ENCODE results near the gene IKZF2. TPM values are rescaled to one million over a fixed set of nuclear protein-coding genes. Genes with fewer than 3 reads are reported as not detected.

IKZF2 gene
- total and polyA plus RNA-seq, 8 donors = 0.65 to 8.6 (median 3.2) TPM

DNA sequence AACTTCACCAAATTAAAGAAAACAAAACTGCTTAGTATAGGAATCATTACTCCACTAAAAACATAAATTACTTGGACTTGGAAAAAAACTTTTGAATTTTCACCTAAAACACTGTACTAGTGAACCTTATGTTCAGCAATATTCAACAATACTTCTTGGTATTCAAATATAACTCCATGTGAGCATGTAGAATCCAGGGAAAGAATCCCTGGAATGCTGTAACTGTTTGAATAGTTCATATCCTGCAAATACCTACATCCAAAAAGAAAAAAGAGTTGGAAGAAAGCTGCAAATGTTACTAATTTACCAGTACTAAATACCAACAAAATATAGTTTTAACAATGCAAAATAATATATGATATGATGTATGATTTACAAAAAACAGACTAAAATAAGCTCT is 65.4 kb downstream of the IKZF2 start:
- intact Hi-C loops (cut with DNase I) = no loop called here
- ATAC-seq (peak in 1 of 4 donors; percentile 69), FAIRE-seq (no peak), DNase-seq (no peak)
- TF ChIP-seq, protein P1, sequence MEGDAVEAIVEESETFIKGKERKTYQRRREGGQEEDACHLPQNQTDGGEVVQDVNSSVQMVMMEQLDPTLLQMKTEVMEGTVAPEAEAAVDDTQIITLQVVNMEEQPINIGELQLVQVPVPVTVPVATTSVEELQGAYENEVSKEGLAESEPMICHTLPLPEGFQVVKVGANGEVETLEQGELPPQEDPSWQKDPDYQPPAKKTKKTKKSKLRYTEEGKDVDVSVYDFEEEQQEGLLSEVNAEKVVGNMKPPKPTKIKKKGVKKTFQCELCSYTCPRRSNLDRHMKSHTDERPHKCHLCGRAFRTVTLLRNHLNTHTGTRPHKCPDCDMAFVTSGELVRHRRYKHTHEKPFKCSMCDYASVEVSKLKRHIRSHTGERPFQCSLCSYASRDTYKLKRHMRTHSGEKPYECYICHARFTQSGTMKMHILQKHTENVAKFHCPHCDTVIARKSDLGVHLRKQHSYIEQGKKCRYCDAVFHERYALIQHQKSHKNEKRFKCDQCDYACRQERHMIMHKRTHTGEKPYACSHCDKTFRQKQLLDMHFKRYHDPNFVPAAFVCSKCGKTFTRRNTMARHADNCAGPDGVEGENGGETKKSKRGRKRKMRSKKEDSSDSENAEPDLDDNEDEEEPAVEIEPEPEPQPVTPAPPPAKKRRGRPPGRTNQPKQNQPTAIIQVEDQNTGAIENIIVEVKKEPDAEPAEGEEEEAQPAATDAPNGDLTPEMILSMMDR (IDR thresholded peaks at IDR 0.05) = no peak
- no peak overlapping the region for H3K27ac ChIP-seq
- H3K36me3 ChIP-seq = no peaks in the 10 kb centered on the region
- H3K27me3 ChIP-seq = no peaks in the 10 kb centered on the region
- H3K4me3 ChIP-seq = no peak overlapping the region
- H3K9me3 ChIP-seq = no peaks in the 10 kb centered on the region
- no peaks in the 10 kb centered on the region for H3K4me1 ChIP-seq

DNA sequence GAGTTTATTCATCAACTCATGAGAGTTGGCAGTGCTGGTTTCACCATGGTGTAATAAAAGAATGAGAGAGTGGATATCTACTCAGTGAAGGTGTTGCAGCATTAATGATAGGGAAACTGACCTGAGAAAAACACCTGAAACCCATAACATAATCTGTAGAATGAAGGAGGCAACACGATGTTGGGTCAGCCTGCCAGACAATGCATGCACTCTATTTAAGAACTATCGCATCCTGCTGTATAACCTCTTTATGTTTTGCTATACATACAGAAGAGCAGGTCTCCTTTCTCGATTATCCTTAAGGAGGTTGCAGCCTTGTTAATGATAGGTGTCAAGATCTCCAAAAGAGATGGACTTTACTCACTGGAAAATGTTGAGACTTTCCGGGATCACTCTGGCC is 65.9 kb downstream of the IKZF2 start:
- intact Hi-C loops (cut with DNase I) = no loop called here
- H3K27ac ChIP-seq = no peak overlapping the region
- no peak overlapping the region for H3K4me3 ChIP-seq
- 69 to 83% methylated on average over 4 of the region's 4 CpGs for WGBS, 2 donors
- H3K27me3 ChIP-seq = no peaks in the 10 kb centered on the region
- TF ChIP-seq, protein P1 (IDR thresholded peaks at IDR 0.05) = no peak
- no peak for ATAC-seq
- no peaks in the 10 kb centered on the region for H3K36me3 ChIP-seq
- no peaks in the 10 kb centered on the region for H3K4me1 ChIP-seq
- no peaks in the 10 kb centered on the region for H3K9me3 ChIP-seq
- DNase-seq = no peak
- FAIRE-seq = no peak

DNA sequence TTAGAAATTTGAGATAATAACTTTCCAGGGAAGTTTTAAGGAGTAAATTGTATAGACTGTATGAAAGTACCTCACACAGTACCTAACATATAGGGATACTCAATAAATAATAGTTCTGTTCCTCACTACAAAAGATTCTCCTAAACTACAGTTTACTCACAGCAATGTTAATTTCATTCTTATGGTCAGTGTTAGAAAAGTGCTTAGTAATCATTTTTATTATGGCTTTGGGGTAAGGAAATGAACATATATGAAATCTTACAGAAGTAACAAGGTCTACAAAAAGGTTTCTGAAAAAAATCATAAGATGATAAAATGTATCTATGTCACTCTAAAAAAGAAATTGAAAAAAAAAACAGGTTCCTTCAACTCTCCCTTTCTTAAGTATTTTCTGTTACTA is 67.2 kb downstream of the IKZF2 start:
- Histone ChIP-seq H3K4me3 (no peak overlapping the region), H3K27me3 (no peaks in the 10 kb centered on the region), H3K9me3 (no peaks in the 10 kb centered on the region), H3K36me3 (no peaks in the 10 kb centered on the region), H3K27ac (no peak overlapping the region), H3K4me1 (no peaks in the 10 kb centered on the region)
- TF ChIP-seq, protein P1 (IDR thresholded peaks at IDR 0.05) = no peak
- no peak for DNase-seq
- FAIRE-seq = no peak
- no peak for ATAC-seq
- intact Hi-C loops (cut with DNase I) = no loop called here

DNA sequence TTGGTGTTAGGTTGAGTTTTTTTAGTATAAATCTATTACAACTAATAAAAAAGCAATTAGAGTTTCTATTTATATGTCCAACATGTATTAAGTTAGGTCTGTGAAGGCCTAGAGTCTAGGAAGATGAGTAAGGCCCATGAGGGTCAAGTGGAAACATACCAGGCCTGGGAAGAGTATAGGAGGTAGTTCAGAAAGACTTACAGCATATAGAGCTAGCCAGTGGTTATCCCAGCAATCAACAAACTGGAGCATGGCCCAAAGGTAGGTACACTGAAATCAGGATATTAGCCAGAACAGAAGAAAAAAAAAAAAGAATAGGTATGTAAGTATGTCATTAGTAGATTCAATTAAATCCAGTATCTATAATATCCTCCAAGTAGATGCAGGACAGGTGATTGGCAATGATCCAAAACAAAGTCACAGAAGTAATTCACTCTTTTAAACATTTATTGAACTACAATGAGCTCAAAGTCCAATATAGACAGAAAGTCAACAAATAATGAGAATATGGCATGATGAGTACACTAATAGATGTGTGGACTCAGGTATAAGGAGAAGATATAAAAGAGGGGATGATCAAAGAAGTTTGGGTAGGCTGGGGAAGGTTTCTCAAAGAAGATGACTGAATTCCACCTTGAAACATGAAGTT is 70.3 kb downstream of the IKZF2 start:
- no peaks in the 10 kb centered on the region for H3K36me3 ChIP-seq
- no peak for DNase-seq

DNA sequence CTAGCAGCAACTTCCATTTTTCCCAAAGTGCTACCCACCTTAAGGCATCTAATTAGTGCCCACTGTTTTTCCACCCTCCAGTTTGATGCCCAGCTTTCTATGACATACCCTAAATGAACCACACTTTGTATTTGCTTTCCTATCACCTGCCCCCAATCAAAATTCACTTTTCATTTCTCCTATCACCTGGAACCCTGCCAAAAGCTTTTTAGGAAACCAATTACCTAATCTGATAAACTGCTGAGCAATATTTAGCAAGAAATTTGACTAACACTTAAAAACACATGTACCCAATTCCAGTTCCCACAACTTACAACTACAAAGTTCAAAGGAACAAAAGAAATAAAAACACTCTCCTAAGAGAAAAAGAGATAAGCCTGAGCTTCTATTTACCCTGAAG is 71.7 kb downstream of the IKZF2 start:
- no peaks in the 10 kb centered on the region for H3K4me1 ChIP-seq
- no peaks in the 10 kb centered on the region for H3K9me3 ChIP-seq
- no peaks in the 10 kb centered on the region for H3K36me3 ChIP-seq
- no peaks in the 10 kb centered on the region for H3K27me3 ChIP-seq
- H3K27ac ChIP-seq = no peak overlapping the region
- no peak for FAIRE-seq
- H3K4me3 ChIP-seq = no peak overlapping the region
- no peak for DNase-seq
- no peak for ATAC-seq
- TF ChIP-seq, protein P1 (IDR thresholded peaks at IDR 0.05) = no peak
- intact Hi-C loops (cut with DNase I) = no loop called here

More for the DNA sequence above, 70.3 kb downstream of the IKZF2 start:
- FAIRE-seq (no peak), ATAC-seq (no peak)
- no peak overlapping the region for H3K4me3 ChIP-seq
- no peaks in the 10 kb centered on the region for H3K9me3 ChIP-seq
- intact Hi-C loops (cut with DNase I) = no loop called here
- H3K27ac ChIP-seq = no peak overlapping the region
- TF ChIP-seq, protein P1 (IDR thresholded peaks at IDR 0.05) = no peak
- no peaks in the 10 kb centered on the region for H3K4me1 ChIP-seq
- no peaks in the 10 kb centered on the region for H3K27me3 ChIP-seq
